D721Med (cell line): ENCODE measurements around the gene WDFY1.

ENCODE experiments used
- DNase-seq: peaks from one replicate; pipeline ENCODE4 v3.0.0; 2011; ENCODE audit warnings: low spot score; ENCODE audit not compliant: insufficient read length
- FAIRE-seq: peaks from 2 replicates; lab custom pipeline; 2011; peaks lifted over from hg19 to GRCh38; lab: Jason Lieb, UNC
- TF ChIP-seq, protein P1 (sequence below): IDR thresholded peaks from 2 replicates; pipeline ENCODE4 v1.5.1; 2012; ENCODE audit warnings: mild to moderate bottlenecking, control low read depth; ENCODE audit not compliant: insufficient read depth; ENCODE audit errors: missing control alignments

Gene WDFY1

GRCh38 chr2:223981241-223981640 lies 36.1 kb upstream of the WDFY1 start:
- TF ChIP-seq, protein P1, sequence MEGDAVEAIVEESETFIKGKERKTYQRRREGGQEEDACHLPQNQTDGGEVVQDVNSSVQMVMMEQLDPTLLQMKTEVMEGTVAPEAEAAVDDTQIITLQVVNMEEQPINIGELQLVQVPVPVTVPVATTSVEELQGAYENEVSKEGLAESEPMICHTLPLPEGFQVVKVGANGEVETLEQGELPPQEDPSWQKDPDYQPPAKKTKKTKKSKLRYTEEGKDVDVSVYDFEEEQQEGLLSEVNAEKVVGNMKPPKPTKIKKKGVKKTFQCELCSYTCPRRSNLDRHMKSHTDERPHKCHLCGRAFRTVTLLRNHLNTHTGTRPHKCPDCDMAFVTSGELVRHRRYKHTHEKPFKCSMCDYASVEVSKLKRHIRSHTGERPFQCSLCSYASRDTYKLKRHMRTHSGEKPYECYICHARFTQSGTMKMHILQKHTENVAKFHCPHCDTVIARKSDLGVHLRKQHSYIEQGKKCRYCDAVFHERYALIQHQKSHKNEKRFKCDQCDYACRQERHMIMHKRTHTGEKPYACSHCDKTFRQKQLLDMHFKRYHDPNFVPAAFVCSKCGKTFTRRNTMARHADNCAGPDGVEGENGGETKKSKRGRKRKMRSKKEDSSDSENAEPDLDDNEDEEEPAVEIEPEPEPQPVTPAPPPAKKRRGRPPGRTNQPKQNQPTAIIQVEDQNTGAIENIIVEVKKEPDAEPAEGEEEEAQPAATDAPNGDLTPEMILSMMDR, result no peak
- DNase-seq (no peak), FAIRE-seq (no peak)

- TF ChIP-seq, protein P1, result no peak
- DNase-seq (no peak), FAIRE-seq (no peak)
Measured at GRCh38 chr2:223980803-223981202, 35.7 kb upstream of the WDFY1 start.

GRCh38 chr2:223980397-223980735 lies 35.2 kb upstream of the WDFY1 start:
- TF ChIP-seq, protein P1, result no peak
- no peak for DNase-seq
- no peak for FAIRE-seq

GRCh38 chr2:223979730-223980396 lies 34.7 kb upstream of the WDFY1 start:
- TF ChIP-seq, protein P1, result no peak
- DNase-seq (no peak), FAIRE-seq (no peak)

GRCh38 chr2:223978451-223978850 lies 33.3 kb upstream of the WDFY1 start:
- FAIRE-seq (no peak), DNase-seq (no peak)
- TF ChIP-seq, protein P1, result no peak

DNA sequence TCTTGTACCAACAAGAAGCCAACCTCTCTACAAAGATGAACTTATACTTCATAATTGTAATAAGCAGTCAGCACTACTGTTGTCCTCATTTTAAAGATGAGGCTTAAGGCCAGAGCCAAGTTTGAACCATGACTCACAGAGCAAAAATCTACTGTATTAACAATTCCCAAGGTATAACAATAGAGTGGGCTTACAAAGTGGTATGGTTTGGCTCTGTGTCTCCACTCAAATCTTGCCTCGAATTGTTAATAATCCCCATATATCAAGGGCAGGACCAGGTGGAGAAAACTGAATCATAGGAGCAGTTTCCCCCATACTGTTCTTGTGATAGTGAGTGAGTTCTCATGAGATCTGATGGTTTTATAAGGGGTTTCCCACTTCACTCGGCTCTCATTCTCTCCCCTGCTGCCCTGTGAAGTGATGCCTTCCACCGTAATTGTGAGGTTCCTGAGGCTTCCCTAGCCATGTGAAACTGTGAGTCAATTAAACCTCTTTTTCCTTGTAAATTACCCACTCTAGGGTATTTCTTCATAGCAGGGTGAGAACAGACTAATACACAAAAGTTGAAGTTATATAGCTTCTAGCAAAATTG lies 31.6 kb upstream of the WDFY1 start:
- TF ChIP-seq, protein P1, result no peak
- no peak for DNase-seq

DNA sequence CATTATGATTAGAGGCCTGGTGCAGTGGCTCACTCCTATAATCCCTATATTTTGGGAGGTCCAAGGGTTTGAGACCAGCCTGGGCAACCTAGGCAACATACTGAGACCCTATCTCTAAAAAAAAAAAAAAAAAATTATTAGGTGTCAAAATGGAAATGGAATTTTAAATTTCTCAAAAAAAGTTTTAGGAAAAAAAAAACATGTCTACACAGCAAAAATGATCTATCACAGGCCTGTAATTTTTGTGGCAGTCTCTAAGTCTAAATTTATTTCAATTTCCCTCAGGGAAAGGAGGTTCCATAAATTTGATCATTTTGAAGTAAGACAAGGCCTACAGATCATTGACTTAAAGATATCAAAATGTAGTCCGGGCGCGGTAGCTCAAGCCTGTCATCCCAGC lies 28.5 kb upstream of the WDFY1 start:
- TF ChIP-seq, protein P1, result no peak
- DNase-seq (no peak), FAIRE-seq (no peak)

More for the DNA sequence above, 31.6 kb upstream of the WDFY1 start:
- no peak for FAIRE-seq
